Measurements from ENCODE around the gene INHBC.

DNA sequence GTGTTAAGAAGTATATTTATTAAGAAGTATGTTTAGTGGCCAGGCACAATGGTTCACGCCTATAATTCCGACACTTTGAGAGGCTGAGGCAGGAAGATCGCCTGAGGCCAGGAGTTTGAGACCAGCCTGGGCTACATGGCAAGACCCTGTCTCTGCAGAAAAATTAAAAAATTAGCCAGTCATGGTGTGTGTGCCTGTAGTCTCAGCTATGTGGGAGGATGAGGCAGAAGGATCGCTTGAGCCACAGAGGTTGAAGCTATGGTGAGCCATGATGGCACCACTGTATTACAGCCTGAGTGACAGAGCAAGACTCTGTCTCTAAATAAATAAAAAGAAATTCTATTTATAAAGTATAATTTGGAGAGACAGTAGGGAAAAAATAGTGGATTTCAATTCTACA is 24.1 kb upstream of the INHBC start:
- TF ChIP-seq, protein P1, sequence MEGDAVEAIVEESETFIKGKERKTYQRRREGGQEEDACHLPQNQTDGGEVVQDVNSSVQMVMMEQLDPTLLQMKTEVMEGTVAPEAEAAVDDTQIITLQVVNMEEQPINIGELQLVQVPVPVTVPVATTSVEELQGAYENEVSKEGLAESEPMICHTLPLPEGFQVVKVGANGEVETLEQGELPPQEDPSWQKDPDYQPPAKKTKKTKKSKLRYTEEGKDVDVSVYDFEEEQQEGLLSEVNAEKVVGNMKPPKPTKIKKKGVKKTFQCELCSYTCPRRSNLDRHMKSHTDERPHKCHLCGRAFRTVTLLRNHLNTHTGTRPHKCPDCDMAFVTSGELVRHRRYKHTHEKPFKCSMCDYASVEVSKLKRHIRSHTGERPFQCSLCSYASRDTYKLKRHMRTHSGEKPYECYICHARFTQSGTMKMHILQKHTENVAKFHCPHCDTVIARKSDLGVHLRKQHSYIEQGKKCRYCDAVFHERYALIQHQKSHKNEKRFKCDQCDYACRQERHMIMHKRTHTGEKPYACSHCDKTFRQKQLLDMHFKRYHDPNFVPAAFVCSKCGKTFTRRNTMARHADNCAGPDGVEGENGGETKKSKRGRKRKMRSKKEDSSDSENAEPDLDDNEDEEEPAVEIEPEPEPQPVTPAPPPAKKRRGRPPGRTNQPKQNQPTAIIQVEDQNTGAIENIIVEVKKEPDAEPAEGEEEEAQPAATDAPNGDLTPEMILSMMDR (IDR thresholded peaks at IDR 0.05 in 2 of 3, conservative IDR thresholded peaks at IDR 0.05 in 1 of 3; ENCODE audit: borderline replicate concordance in 1 of 3, insufficient read depth in 1 of 3, low read depth in 2 of 3, low read length in 2 of 3), result no peak
- TF ChIP-seq ZNF274 (IDR thresholded peaks at IDR 0.05; ENCODE audit: low read depth, low read length) (no peak), SIN3A (IDR thresholded peaks at IDR 0.05; ENCODE audit: low read depth) (no peak)
- TF ChIP-seq, protein P2, sequence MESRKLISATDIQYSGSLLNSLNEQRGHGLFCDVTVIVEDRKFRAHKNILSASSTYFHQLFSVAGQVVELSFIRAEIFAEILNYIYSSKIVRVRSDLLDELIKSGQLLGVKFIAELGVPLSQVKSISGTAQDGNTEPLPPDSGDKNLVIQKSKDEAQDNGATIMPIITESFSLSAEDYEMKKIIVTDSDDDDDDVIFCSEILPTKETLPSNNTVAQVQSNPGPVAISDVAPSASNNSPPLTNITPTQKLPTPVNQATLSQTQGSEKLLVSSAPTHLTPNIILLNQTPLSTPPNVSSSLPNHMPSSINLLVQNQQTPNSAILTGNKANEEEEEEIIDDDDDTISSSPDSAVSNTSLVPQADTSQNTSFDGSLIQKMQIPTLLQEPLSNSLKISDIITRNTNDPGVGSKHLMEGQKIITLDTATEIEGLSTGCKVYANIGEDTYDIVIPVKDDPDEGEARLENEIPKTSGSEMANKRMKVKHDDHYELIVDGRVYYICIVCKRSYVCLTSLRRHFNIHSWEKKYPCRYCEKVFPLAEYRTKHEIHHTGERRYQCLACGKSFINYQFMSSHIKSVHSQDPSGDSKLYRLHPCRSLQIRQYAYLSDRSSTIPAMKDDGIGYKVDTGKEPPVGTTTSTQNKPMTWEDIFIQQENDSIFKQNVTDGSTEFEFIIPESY (IDR thresholded peaks at IDR 0.05; ENCODE audit: extremely low read depth, insufficient replicate concordance, low read length), result no peak
